ENCODE results near the gene SPOCK1.

The SPOCK1 gene

GRCh38 chr5:137218896-137219295 lies 280.2 kb downstream of the SPOCK1 start:
- in situ Hi-C loops (cut with MboI; ENCODE audit: low pct_unique_long_range_greater_than_20kb, low sequenced_read_pairs, unreplicated experiment) = no loop called here
- DNase-seq (ENCODE audit: low spot score) = no peak
- no peak for TF ChIP-seq CTCF (IDR thresholded peaks at IDR 0.05; ENCODE audit: extremely low read depth, insufficient read depth, missing control alignments)

- TF ChIP-seq CTCF (IDR thresholded peaks at IDR 0.05; ENCODE audit: extremely low read depth, insufficient read depth, missing control alignments) = no peak
- in situ Hi-C loops (cut with MboI; ENCODE audit: low pct_unique_long_range_greater_than_20kb, low sequenced_read_pairs, unreplicated experiment) = no loop called here
- no peak for DNase-seq (ENCODE audit: low spot score)
These were observed 280.7 kb downstream of the SPOCK1 start for GRCh38 chr5:137218471-137218870.

- no peak for TF ChIP-seq CTCF (IDR thresholded peaks at IDR 0.05; ENCODE audit: extremely low read depth, insufficient read depth, missing control alignments)
- DNase-seq (ENCODE audit: low spot score) = no peak
- in situ Hi-C loops (cut with MboI; ENCODE audit: low pct_unique_long_range_greater_than_20kb, low sequenced_read_pairs, unreplicated experiment) = no loop called here
These were observed 281.4 kb downstream of the SPOCK1 start for GRCh38 chr5:137217599-137218200.

- TF ChIP-seq CTCF (IDR thresholded peaks at IDR 0.05; ENCODE audit: extremely low read depth, insufficient read depth, missing control alignments) = no peak
- no peak for DNase-seq (ENCODE audit: low spot score)
- in situ Hi-C loops (cut with MboI; ENCODE audit: low pct_unique_long_range_greater_than_20kb, low sequenced_read_pairs, unreplicated experiment) = no loop called here
These were observed 282.0 kb downstream of the SPOCK1 start for GRCh38 chr5:137216976-137217598.

GRCh38 chr5:137215780-137216179 lies 283.3 kb downstream of the SPOCK1 start:
- in situ Hi-C loops (cut with MboI; ENCODE audit: low pct_unique_long_range_greater_than_20kb, low sequenced_read_pairs, unreplicated experiment) = no loop called here
- TF ChIP-seq CTCF (IDR thresholded peaks at IDR 0.05; ENCODE audit: extremely low read depth, insufficient read depth, missing control alignments) = no peak

GRCh38 chr5:137215261-137215660 lies 283.9 kb downstream of the SPOCK1 start:
- TF ChIP-seq CTCF (IDR thresholded peaks at IDR 0.05; ENCODE audit: extremely low read depth, insufficient read depth, missing control alignments) = no peak
- in situ Hi-C loops (cut with MboI; ENCODE audit: low pct_unique_long_range_greater_than_20kb, low sequenced_read_pairs, unreplicated experiment) = no loop called here
- DNase-seq (ENCODE audit: low spot score) = no peak

More at GRCh38 chr5:137215780-137216179, 283.3 kb downstream of the SPOCK1 start:
- no peak for DNase-seq (ENCODE audit: low spot score)
